Skin epidermis (tissue), 12 donors: ENCODE data around the gene KLK3.
"Not testable (repeated sequence)": the region's sequence is repeated elsewhere in the genome, so short reads cannot be mapped to it uniquely, and the experiment has no call there.

Experiments
- H3K27ac ChIP-seq, 21 experiments: fragments of 200-600 bp; sonication (generic) in 11 of 21; one replicate each; pipeline ENCODE4 v1.5.0; 2020; ENCODE audit warnings: mild to moderate bottlenecking in 3 of 21, inconsistent platforms in 2 of 21, moderate library complexity in 2 of 21
- H3K4me3 ChIP-seq, 7 experiments: fragments of 200-600 bp; sonication (generic) in 2 of 7; one replicate each; pipeline ENCODE4 v1.5.0; 2020; ENCODE audit warnings: inconsistent platforms in 2 of 7, mild to moderate bottlenecking in 2 of 7, moderate library complexity in 1 of 7

The KLK3 gene

GRCh38 chr19:50854636-50855410 lies at the start of gene KLK3:
KLK3 (plus strand) TSS chr19:50854915; CDS start chr19:50854956, 41 bp downstream.
- Histone ChIP-seq H3K27ac (no peak within 1 kb of the TSS), H3K4me3 (no peak within 1 kb of the TSS)

- H3K4me3 ChIP-seq, result no peak overlapping the region
- no peak overlapping the region for H3K27ac ChIP-seq
Observed at GRCh38 chr19:50808856-50809255, 45.9 kb upstream of the KLK3 start.

- H3K4me3 ChIP-seq, H3K27ac ChIP-seq: not testable (repeated sequence)
Observed at GRCh38 chr19:50811622-50812238, 43.0 kb upstream of the KLK3 start.

GRCh38 chr19:50812474-50812873 lies 42.2 kb upstream of the KLK3 start:
- Histone ChIP-seq H3K4me3 (no peak overlapping the region), H3K27ac (no peak overlapping the region)

GRCh38 chr19:50814883-50815282 lies 39.8 kb upstream of the KLK3 start:
- H3K27ac ChIP-seq, result no peak overlapping the region
- no peak overlapping the region for H3K4me3 ChIP-seq

- H3K27ac ChIP-seq, result no peak overlapping the region
- no peak overlapping the region for H3K4me3 ChIP-seq
Observed at GRCh38 chr19:50815439-50815838, 39.3 kb upstream of the KLK3 start.

GRCh38 chr19:50817941-50818858 lies 36.5 kb upstream of the KLK3 start:
- peak overlapping the region in 6 of 7 experiments; percentile 7 to 39 (median 27) for H3K4me3 ChIP-seq
- H3K27ac ChIP-seq, result no peak overlapping the region

GRCh38 chr19:50818859-50819472 lies 35.7 kb upstream of the KLK3 start:
- Histone ChIP-seq H3K4me3 (no peak overlapping the region), H3K27ac (no peak overlapping the region)

- Histone ChIP-seq H3K4me3 (peak overlapping the region in 1 of 7 experiments; percentile 24), H3K27ac (peak overlapping the region in 1 of 21 experiments; percentile 76)
Observed at GRCh38 chr19:50819636-50820035, 35.1 kb upstream of the KLK3 start.

GRCh38 chr19:50820086-50820485 lies 34.6 kb upstream of the KLK3 start:
- H3K27ac ChIP-seq, result peak overlapping the region in 9 of 21 experiments; percentile 9 to 76 (median 40)
- peak overlapping the region in 1 of 7 experiments; percentile 24 for H3K4me3 ChIP-seq

GRCh38 chr19:50820549-50821247 lies 34.0 kb upstream of the KLK3 start:
- Histone ChIP-seq H3K27ac (peak overlapping the region in 15 of 21 experiments; percentile 5 to 81 (median 40)), H3K4me3 (peak overlapping the region in 2 of 7 experiments; percentile 10 to 24)

- peak overlapping the region in 2 of 7 experiments; percentile 10 to 24 for H3K4me3 ChIP-seq
- peak overlapping the region in 8 of 21 experiments; percentile 5 to 81 (median 54) for H3K27ac ChIP-seq
Observed at GRCh38 chr19:50821248-50821612, 33.5 kb upstream of the KLK3 start.

GRCh38 chr19:50821622-50822021 lies 33.1 kb upstream of the KLK3 start:
- Histone ChIP-seq H3K4me3 (no peak overlapping the region), H3K27ac (peak overlapping the region in 2 of 21 experiments; percentile 13 to 76)

- H3K27ac ChIP-seq, result peak overlapping the region in 2 of 21 experiments; percentile 16 to 49
- no peak overlapping the region for H3K4me3 ChIP-seq
Observed at GRCh38 chr19:50822661-50823208, 32.0 kb upstream of the KLK3 start.

- H3K27ac ChIP-seq, result peak within 1 kb of the TSS in 3 of 21 experiments; percentile 27 to 53 (median 49)
Observed at GRCh38 chr19:50823389-50824042, 31.2 kb upstream of the KLK3 start, which contains the start of gene KLK1. KLK1 (minus strand) TSS chr19:50823787; CDS start chr19:50823748, 39 bp downstream.

GRCh38 chr19:50826492-50827240 lies 28.0 kb upstream of the KLK3 start:
- no peak overlapping the region for H3K4me3 ChIP-seq
- no peak overlapping the region for H3K27ac ChIP-seq

More at GRCh38 chr19:50823389-50824042, 31.2 kb upstream of the KLK3 start, which contains the start of gene KLK1:
- no peak within 1 kb of the TSS for H3K4me3 ChIP-seq

- Histone ChIP-seq H3K27ac (no peak overlapping the region), H3K4me3 (no peak overlapping the region)
Observed at GRCh38 chr19:50827476-50827875, 27.2 kb upstream of the KLK3 start.
